MCF 10A (cell line): ENCODE data around the gene POGK. TPM values are rescaled to one million over a fixed set of nuclear protein-coding genes. Genes with fewer than 3 reads are reported as not detected.

Experiments used
- BruUV-seq: library from RNA; stranded (reverse); fragments of 400-500 nt; replicated peaks from 2 replicates; lab custom pipeline; 2021; lab: Mats Ljungman, UMichigan
- CTCF ChIA-PET: fragments of 300-600 bp; sonication (Branson Sonifier 250); formaldehyde crosslinking; extraction: SDS; loops from one replicate; lab custom pipeline; 2021; ENCODE audit warnings: antibody characterized with exemption, inconsistent platforms; lab: Yijun Ruan, JAX
- POLR2A ChIA-PET: fragments of 300-600, 350-650 bp; sonication (Branson Sonifier 250); formaldehyde crosslinking; extraction: SDS; loops from one replicate; lab custom pipeline; 2020; ENCODE audit warnings: antibody characterized with exemption, inconsistent platforms; lab: Yijun Ruan, JAX
- DNase-seq: peaks from one replicate; pipeline ENCODE4 v3.0.0-alpha.2; 2018; ENCODE audit not compliant: unreplicated experiment
- H3K27ac Mint-ChIP-seq: one replicate; pipeline ENCODE4 v1.8.0; 2022; ENCODE audit warnings: mild to moderate bottlenecking, low read depth, mixed read lengths; ENCODE audit not compliant: unreplicated experiment
- H3K27me3 Mint-ChIP-seq: one replicate; pipeline ENCODE4 v1.8.0; 2022; ENCODE audit warnings: mixed read lengths; ENCODE audit not compliant: insufficient read depth, unreplicated experiment
- H3K36me3 Mint-ChIP-seq: one replicate; pipeline ENCODE4 v1.8.0; 2022; ENCODE audit warnings: mild to moderate bottlenecking, moderate library complexity, mixed read lengths; ENCODE audit not compliant: insufficient read depth, unreplicated experiment
- H3K4me1 Mint-ChIP-seq: one replicate; pipeline ENCODE4 v1.8.0; 2022; ENCODE audit warnings: mixed read lengths; ENCODE audit not compliant: insufficient read depth, unreplicated experiment
- H3K4me3 Mint-ChIP-seq: one replicate; pipeline ENCODE4 v1.8.0; 2022; ENCODE audit warnings: mild to moderate bottlenecking, moderate library complexity, mixed read lengths; ENCODE audit not compliant: unreplicated experiment
- H3K9me3 Mint-ChIP-seq: one replicate; pipeline ENCODE4 v1.8.0; 2022; ENCODE audit warnings: mixed read lengths; ENCODE audit not compliant: unreplicated experiment
- CTCF ChIP-seq: fragments of 200-600 bp; IDR thresholded peaks from one replicate; pipeline ENCODE4 v1.8.0; 2022; ENCODE audit warnings: antibody characterized with exemption, mild to moderate bottlenecking; ENCODE audit not compliant: unreplicated experiment
- intact Hi-C: fragments of 100-400 bp; cut with micrococcal nuclease; formaldehyde crosslinking; loops from 2 replicates; pipeline ENCODE4 v1.14.1; 2022
- total RNA-seq: library from RNA; stranded (reverse); gene quantifications from 2 replicates; pipeline ENCODE4 v1.2.3, GENCODE V29; 2022

The POGK gene
- total RNA-seq, 1 experiment from 2014 or later = 71.8 TPM

GRCh38 chr1:166859597-166859996 lies 20.3 kb downstream of the POGK start:
- ChIA-PET CTCF (interaction anchor here (0.5 to 4.2 kb wide), 3 partner anchors 38 to 583 kb away, joined by 3 to 12 read pairs (median 3); no protein-coding TSS in a partner anchor), POLR2A (interaction anchor here (1.0 to 1.7 kb wide), 3 partner anchors 8 to 16 kb away, joined by 5 to 11 read pairs (median 5); partner anchors contain the start of gene TADA1)
- H3K9me3 Mint-ChIP-seq = no peaks in the 10 kb centered on the region
- H3K4me1 Mint-ChIP-seq = no peaks in the 10 kb centered on the region
- no peaks in the 10 kb centered on the region for H3K27me3 Mint-ChIP-seq
- no peak for TF ChIP-seq CTCF
- no peak for DNase-seq
- intact Hi-C loops = no loop called here
- no peak overlapping the region for H3K4me3 Mint-ChIP-seq
- peaks cover 96% of the 10 kb centered on the region for H3K36me3 Mint-ChIP-seq
- BruUV-seq = no TSS peak
- no peak overlapping the region for H3K27ac Mint-ChIP-seq

- no peak for DNase-seq
- H3K36me3 Mint-ChIP-seq = peaks cover 74% of the 10 kb centered on the region
- no peak overlapping the region for H3K4me3 Mint-ChIP-seq
- H3K27me3 Mint-ChIP-seq = no peaks in the 10 kb centered on the region
- TF ChIP-seq CTCF = no peak
- H3K27ac Mint-ChIP-seq = no peak overlapping the region
- peaks cover 25% of the 10 kb centered on the region for H3K4me1 Mint-ChIP-seq
- CTCF ChIA-PET = interaction anchor here (0.6 to 3.4 kb wide), 2 partner anchors 193 to 509 kb away, joined by 3 to 23 read pairs; no protein-coding TSS in a partner anchor
- H3K9me3 Mint-ChIP-seq = no peaks in the 10 kb centered on the region
- intact Hi-C loops = no loop called here
- BruUV-seq = no TSS peak
- POLR2A ChIA-PET = interaction anchor here (0.7 kb wide), 1 partner anchor 8 kb away, joined by 4 read pairs; no protein-coding TSS in a partner anchor
Observed at GRCh38 chr1:166865926-166866325, 26.7 kb downstream of the POGK start.

GRCh38 chr1:166868639-166869038 lies 29.4 kb downstream of the POGK start:
- intact Hi-C loops = no loop called here
- ChIA-PET POLR2A (interaction anchor here (0.6 to 2.7 kb wide), 5 partner anchors 7 to 351 kb away, joined by 3 to 10 read pairs (median 4); partner anchors contain the start of genes POGK and TADA1), CTCF (interaction anchor here (0.5 to 2.1 kb wide), 8 partner anchors 28 to 1123 kb away, joined by 3 to 11 read pairs (median 3); no protein-coding TSS in a partner anchor)
- no TSS peak for BruUV-seq
- Mint-ChIP-seq H3K36me3 (peaks cover 54% of the 10 kb centered on the region), H3K27ac (peak overlapping the region; percentile 47), H3K9me3 (no peaks in the 10 kb centered on the region), H3K4me3 (no peak overlapping the region), H3K27me3 (no peaks in the 10 kb centered on the region), H3K4me1 (peaks cover 40% of the 10 kb centered on the region)
- DNase-seq = no peak
- no peak for TF ChIP-seq CTCF

- no peaks in the 10 kb centered on the region for H3K9me3 Mint-ChIP-seq
- ChIA-PET CTCF (interaction anchor here (0.5 to 2.1 kb wide), 11 partner anchors 20 to 1223 kb away, joined by 3 to 11 read pairs (median 3); no protein-coding TSS in a partner anchor), POLR2A (interaction anchor here (0.6 to 2.7 kb wide), 5 partner anchors 12 to 350 kb away, joined by 3 to 10 read pairs (median 3); partner anchors contain the start of gene POGK)
- H3K36me3 Mint-ChIP-seq = peaks cover 45% of the 10 kb centered on the region
- peaks cover 42% of the 10 kb centered on the region for H3K4me1 Mint-ChIP-seq
- no TSS peak for BruUV-seq
- H3K27ac Mint-ChIP-seq = peak overlapping the region; percentile 47
- no peak overlapping the region for H3K4me3 Mint-ChIP-seq
- intact Hi-C loops = no loop called here
- H3K27me3 Mint-ChIP-seq = no peaks in the 10 kb centered on the region
- TF ChIP-seq CTCF = no peak
- no peak for DNase-seq
Observed at GRCh38 chr1:166869318-166870099, 30.2 kb downstream of the POGK start.
